ENCODE data around the gene CTNND2. TPM values are rescaled to one million over a fixed set of nuclear protein-coding genes. Genes with fewer than 3 reads are reported as not detected.

CTNND2 gene
- total RNA-seq, 6 donors from 2014 or later, result 1.1 to 12.4 (median 3.2) TPM

- TF ChIP-seq POLR2A (IDR thresholded peaks at IDR 0.05), result no peak
- ATAC-seq (ENCODE audit: low FRiP score in 2 of 2) (no peak), DNase-seq (no peak)
- no peaks in the 10 kb centered on the region for H3K4me1 ChIP-seq
- no peak overlapping the region for H3K4me3 ChIP-seq
- H3K9me3 ChIP-seq, result no peaks in the 10 kb centered on the region
- H3K36me3 ChIP-seq, result no peaks in the 10 kb centered on the region
- WGBS, 2 donors, result 65 to 68% methylated on average over 3 of the region's 3 CpGs
- H3K27me3 ChIP-seq, result no peaks in the 10 kb centered on the region
- H3K27ac ChIP-seq, result no peak overlapping the region
These were observed 13.5 kb downstream of the CTNND2 start for GRCh38 chr5:11890777-11891176.

GRCh38 chr5:11888221-11888620 lies 16.0 kb downstream of the CTNND2 start:
- Histone ChIP-seq H3K9me3 (no peaks in the 10 kb centered on the region), H3K27me3 (no peaks in the 10 kb centered on the region), H3K4me3 (no peak overlapping the region), H3K36me3 (no peaks in the 10 kb centered on the region), H3K4me1 (no peaks in the 10 kb centered on the region), H3K27ac (no peak overlapping the region)
- DNase-seq (no peak), ATAC-seq (ENCODE audit: low FRiP score in 2 of 2) (no peak)
- 87 to 90% methylated on average over 4 of the region's 4 CpGs for WGBS, 2 donors
- TF ChIP-seq CTCF (IDR thresholded peaks at IDR 0.05), result no peak
- no peak for TF ChIP-seq EP300 (IDR thresholded peaks at IDR 0.05)
- no peak for TF ChIP-seq POLR2A (IDR thresholded peaks at IDR 0.05)
- TF ChIP-seq POLR2AphosphoS5 (IDR thresholded peaks at IDR 0.05), result no peak

GRCh38 chr5:11878814-11879213 lies 25.4 kb downstream of the CTNND2 start:
- Histone ChIP-seq H3K27me3 (no peaks in the 10 kb centered on the region), H3K27ac (no peak overlapping the region), H3K4me3 (no peak overlapping the region), H3K9me3 (no peaks in the 10 kb centered on the region), H3K36me3 (no peaks in the 10 kb centered on the region), H3K4me1 (no peaks in the 10 kb centered on the region)
- ATAC-seq (ENCODE audit: low FRiP score in 2 of 2) (no peak), DNase-seq (peak in 1 of 2 donors; percentile 6)
- 64 to 71% methylated on average over 7 of the region's 7 CpGs for WGBS, 2 donors
- no peak for TF ChIP-seq POLR2AphosphoS5 (IDR thresholded peaks at IDR 0.05)
- no peak for TF ChIP-seq POLR2A (IDR thresholded peaks at IDR 0.05)
- no peak for TF ChIP-seq CTCF (IDR thresholded peaks at IDR 0.05)
- no peak for TF ChIP-seq EP300 (IDR thresholded peaks at IDR 0.05)

- Histone ChIP-seq H3K9me3 (no peaks in the 10 kb centered on the region), H3K4me3 (no peak overlapping the region), H3K36me3 (no peaks in the 10 kb centered on the region), H3K27me3 (no peaks in the 10 kb centered on the region), H3K27ac (no peak overlapping the region), H3K4me1 (no peaks in the 10 kb centered on the region)
- no peak for ATAC-seq (ENCODE audit: low FRiP score in 2 of 2)
- TF ChIP-seq POLR2AphosphoS5 (IDR thresholded peaks at IDR 0.05) (no peak), EP300 (IDR thresholded peaks at IDR 0.05) (no peak), POLR2A (IDR thresholded peaks at IDR 0.05) (no peak), CTCF (IDR thresholded peaks at IDR 0.05) (no peak)
- 79 to 81% methylated on average over 4 of the region's 4 CpGs for WGBS, 2 donors
- no peak for DNase-seq
These were observed 30.7 kb downstream of the CTNND2 start for GRCh38 chr5:11873587-11873986.

- 65 to 82% methylated on average over 1 of the region's 1 CpG for WGBS, 2 donors
- H3K4me1 ChIP-seq, result no peaks in the 10 kb centered on the region
- DNase-seq, result no peak
- no peak overlapping the region for H3K27ac ChIP-seq
- no peaks in the 10 kb centered on the region for H3K27me3 ChIP-seq
- no peak for TF ChIP-seq POLR2A (IDR thresholded peaks at IDR 0.05)
- TF ChIP-seq POLR2AphosphoS5 (IDR thresholded peaks at IDR 0.05), result no peak
- no peak for TF ChIP-seq CTCF (IDR thresholded peaks at IDR 0.05)
- TF ChIP-seq EP300 (IDR thresholded peaks at IDR 0.05), result no peak
- ATAC-seq (ENCODE audit: low FRiP score in 2 of 2), result no peak
- H3K36me3 ChIP-seq, result no peaks in the 10 kb centered on the region
- no peaks in the 10 kb centered on the region for H3K9me3 ChIP-seq
- no peak overlapping the region for H3K4me3 ChIP-seq
These were observed 35.0 kb downstream of the CTNND2 start for GRCh38 chr5:11869203-11869602.
